Activated CD8-positive, alpha-beta memory T cell treated with anti-CD3 and anti-CD28 coated beads for 1 hour (primary cell): ENCODE data around the gene SLC26A8.
"Not testable (repeated sequence)": the region's sequence is repeated elsewhere in the genome, so short reads cannot be mapped to it uniquely, and the experiment has no call there.

Experiments used
- DNase-seq, 2 donors: peaks; one replicate each; pipeline ENCODE4 v3.0.0-alpha.2; 2020; ENCODE audit warnings: low read depth in 1 of 2; ENCODE audit errors: extremely low read depth in 1 of 2

The SLC26A8 gene

GRCh38 chr6:36018339-36018738, 6.1 kb downstream of the SLC26A8 start:
- DNase-seq: no peak

- DNase-seq: no peak
Measured at GRCh38 chr6:36015666-36016065, 8.8 kb downstream of the SLC26A8 start.

GRCh38 chr6:36000451-36000850, 24.0 kb downstream of the SLC26A8 start:
- DNase-seq: no peak

- no peak for DNase-seq
Measured at GRCh38 chr6:35993150-35993549, 31.3 kb downstream of the SLC26A8 start.

- DNase-seq: not testable (repeated sequence)
Measured at GRCh38 chr6:35988047-35988446, 36.4 kb downstream of the SLC26A8 start.

GRCh38 chr6:35984701-35985100, 39.7 kb downstream of the SLC26A8 start:
- no peak for DNase-seq

GRCh38 chr6:35980991-35981645, 43.3 kb downstream of the SLC26A8 start:
- DNase-seq: no peak

- DNase-seq: not testable (repeated sequence)
Measured at GRCh38 chr6:35980126-35980525, 44.3 kb downstream of the SLC26A8 start.

- DNase-seq: no peak
Measured at GRCh38 chr6:35977308-35977707, 47.1 kb downstream of the SLC26A8 start.

- DNase-seq: no peak
Measured at GRCh38 chr6:35973670-35974222, 50.7 kb downstream of the SLC26A8 start.

GRCh38 chr6:35972471-35973367, 51.7 kb downstream of the SLC26A8 start:
- no peak for DNase-seq

- DNase-seq: no peak
Measured at GRCh38 chr6:35970181-35970580, 54.3 kb downstream of the SLC26A8 start.

- no peak for DNase-seq
Measured at GRCh38 chr6:35969646-35970045, 54.8 kb downstream of the SLC26A8 start.

- no peak for DNase-seq
Measured at GRCh38 chr6:35968821-35969220, 55.6 kb downstream of the SLC26A8 start.

GRCh38 chr6:35967076-35967774, 57.2 kb downstream of the SLC26A8 start:
- DNase-seq: no peak

GRCh38 chr6:35962779-35963560, 61.5 kb downstream of the SLC26A8 start:
- DNase-seq: no peak

- no peak for DNase-seq
Measured at GRCh38 chr6:35960187-35960586, 64.3 kb downstream of the SLC26A8 start.

GRCh38 chr6:35955970-35956369, 68.5 kb downstream of the SLC26A8 start:
- no peak for DNase-seq

GRCh38 chr6:35955521-35955920, 68.9 kb downstream of the SLC26A8 start:
- DNase-seq: no peak

- DNase-seq: no peak
Measured at GRCh38 chr6:35955071-35955470, 69.4 kb downstream of the SLC26A8 start.
